Endodermal cell (in vitro differentiated cells): Measurements from ENCODE around the gene VOPP1. TPM values are rescaled to one million over a fixed set of nuclear protein-coding genes. Genes with fewer than 3 reads are reported as not detected.

Experiments
- DNase-seq: peaks from one replicate; pipeline ENCODE4 v3.0.0-alpha.2; 2017
- H3K27ac ChIP-seq: 2 replicates; pipeline ENCODE4 v1.5.1; 2013; ENCODE audit warnings: mild to moderate bottlenecking, low read depth, low read length, moderate library complexity
- H3K27me3 ChIP-seq: 2 replicates; pipeline ENCODE4 v1.6.1; 2013; ENCODE audit warnings: mild to moderate bottlenecking, low read length, moderate library complexity; ENCODE audit not compliant: insufficient read depth, control insufficient read depth, poor library complexity, severe bottlenecking
- H3K36me3 ChIP-seq: 2 replicates; pipeline ENCODE4 v1.7.0; 2013; ENCODE audit warnings: mild to moderate bottlenecking, low read length, moderate library complexity; ENCODE audit not compliant: control insufficient read depth, insufficient read depth
- H3K4me1 ChIP-seq: one replicate; pipeline ENCODE4 v1.7.0; 2013; ENCODE audit warnings: low read length; ENCODE audit not compliant: control insufficient read depth, insufficient read depth
- H3K4me3 ChIP-seq: 2 replicates; pipeline ENCODE4 v1.5.1; 2013; ENCODE audit warnings: mild to moderate bottlenecking, low read length, moderate library complexity
- H3K9ac ChIP-seq: 2 replicates; pipeline ENCODE4 v1.6.1; 2013; ENCODE audit warnings: mild to moderate bottlenecking, low read length, moderate library complexity; ENCODE audit not compliant: poor library complexity, severe bottlenecking; ENCODE audit errors: extremely low read depth
- H3K9me3 ChIP-seq: 2 replicates; pipeline ENCODE4 v1.6.1; 2013; ENCODE audit warnings: mild to moderate bottlenecking, low read length, moderate library complexity; ENCODE audit not compliant: control insufficient read depth
- H3K27ac Mint-ChIP-seq: 2 replicates; pipeline ENCODE4 v1.8.0; 2020; ENCODE audit warnings: mixed read lengths
- H3K27me3 Mint-ChIP-seq: 2 replicates; pipeline ENCODE4 v1.8.0; 2021; ENCODE audit warnings: mild to moderate bottlenecking, mixed read lengths; ENCODE audit not compliant: insufficient read depth
- H3K36me3 Mint-ChIP-seq: 2 replicates; pipeline ENCODE4 v1.8.0; 2020; ENCODE audit warnings: low read depth, mixed read lengths
- H3K4me1 Mint-ChIP-seq: 2 replicates; pipeline ENCODE4 v1.8.0; 2020; ENCODE audit warnings: mixed read lengths
- H3K4me3 Mint-ChIP-seq: 2 replicates; pipeline ENCODE4 v1.8.0; 2020; ENCODE audit warnings: mild to moderate bottlenecking, moderate library complexity, mixed read lengths
- H3K9me3 Mint-ChIP-seq: 2 replicates; pipeline ENCODE4 v1.8.0; 2020; ENCODE audit warnings: mild to moderate bottlenecking, mixed read lengths
- CTCF ChIP-seq: fragments of 200-600 bp; sonication (generic); conservative IDR thresholded peaks from 2 replicates; pipeline ENCODE4 v1.5.0; 2021; ENCODE audit warnings: antibody characterized with exemption, mild to moderate bottlenecking
- WGBS, 2 experiments: methylation state at CpG; one replicate each; pipeline versions ENCODE4 v1.1.5 to v1.1.7; 2013; ENCODE audit warnings: missing lambda C conversion rate in 2 of 2, mixed read lengths in 1 of 2; ENCODE audit not compliant: insufficient coverage in 1 of 2, insufficient read length in 1 of 2; 5-methylcytosine and 5-hydroxymethylcytosine counted together
- total RNA-seq, 2 donors: library from RNA; stranded (reverse); fragmentation: NEBNext Ultra II Directional in 1 of 2; extraction: Animal tissue kit (Norgen Biotek cat#: 25700) in 1 of 2; gene quantifications; 2 replicates in 1 of 2; 3 replicates in 1 of 2; pipeline ENCODE4 v1.2.1, GENCODE V29; 2021

The VOPP1 gene
- total RNA-seq, 2 donors from 2014 or later, result 48.8 to 53.6 TPM

GRCh38 chr7:55534916-55535590, 37.2 kb downstream of the VOPP1 start:
- H3K27me3 Mint-ChIP-seq, result peaks cover 2% of the 10 kb centered on the region
- no peak overlapping the region for H3K4me3 Mint-ChIP-seq
- Histone ChIP-seq H3K4me3 (no peak overlapping the region), H3K36me3 (no peaks in the 10 kb centered on the region), H3K4me1 (no peaks in the 10 kb centered on the region), H3K9ac (no peak overlapping the region), H3K27me3 (no peaks in the 10 kb centered on the region), H3K27ac (no peak overlapping the region), H3K9me3 (no peaks in the 10 kb centered on the region)
- H3K36me3 Mint-ChIP-seq, result no peaks in the 10 kb centered on the region
- H3K27ac Mint-ChIP-seq, result no peak overlapping the region
- H3K4me1 Mint-ChIP-seq, result peaks cover 22% of the 10 kb centered on the region
- no peak for DNase-seq
- WGBS, 2 experiments, result 86 to 100% methylated on average over 2 to 6 of the region's 6 CpGs
- no peak for TF ChIP-seq CTCF
- H3K9me3 Mint-ChIP-seq, result no peaks in the 10 kb centered on the region

- no peaks in the 10 kb centered on the region for H3K27me3 ChIP-seq
- peaks cover 2% of the 10 kb centered on the region for H3K27me3 Mint-ChIP-seq
- H3K4me1 ChIP-seq, result no peaks in the 10 kb centered on the region
- H3K4me3 ChIP-seq, result no peak overlapping the region
- no peak for DNase-seq
- no peak overlapping the region for H3K4me3 Mint-ChIP-seq
- WGBS, 2 experiments, result 88 to 93% methylated on average over 5 to 8 of the region's 8 CpGs
- H3K9ac ChIP-seq, result no peak overlapping the region
- no peak for TF ChIP-seq CTCF
- H3K27ac ChIP-seq, result no peak overlapping the region
- H3K4me1 Mint-ChIP-seq, result peaks cover 16% of the 10 kb centered on the region
- H3K9me3 Mint-ChIP-seq, result no peaks in the 10 kb centered on the region
- no peaks in the 10 kb centered on the region for H3K36me3 ChIP-seq
- no peaks in the 10 kb centered on the region for H3K36me3 Mint-ChIP-seq
- H3K27ac Mint-ChIP-seq, result no peak overlapping the region
- H3K9me3 ChIP-seq, result no peaks in the 10 kb centered on the region
These were observed 37.9 kb downstream of the VOPP1 start for GRCh38 chr7:55534262-55534915.

- Mint-ChIP-seq H3K27ac (no peak overlapping the region), H3K36me3 (no peaks in the 10 kb centered on the region), H3K4me1 (peaks cover 13% of the 10 kb centered on the region), H3K27me3 (peaks cover 2% of the 10 kb centered on the region), H3K9me3 (no peaks in the 10 kb centered on the region), H3K4me3 (no peak overlapping the region)
- WGBS, 2 experiments, result 89% methylated on average over 1 of the region's 2 CpGs; no CpG with 5 or more reads in 1 of the 2 experiments
- no peaks in the 10 kb centered on the region for H3K36me3 ChIP-seq
- H3K4me1 ChIP-seq, result no peaks in the 10 kb centered on the region
- no peak overlapping the region for H3K27ac ChIP-seq
- H3K4me3 ChIP-seq, result no peak overlapping the region
- no peaks in the 10 kb centered on the region for H3K9me3 ChIP-seq
- no peak for DNase-seq
- no peak overlapping the region for H3K9ac ChIP-seq
- TF ChIP-seq CTCF, result no peak
- H3K27me3 ChIP-seq, result no peaks in the 10 kb centered on the region
These were observed 38.6 kb downstream of the VOPP1 start for GRCh38 chr7:55533729-55534080.
